ENCODE data around the gene HOXA5. TPM values are rescaled to one million over a fixed set of nuclear protein-coding genes. Genes with fewer than 3 reads are reported as not detected.

The HOXA5 gene
- total RNA-seq, 1 donor = 5.8 TPM

DNA sequence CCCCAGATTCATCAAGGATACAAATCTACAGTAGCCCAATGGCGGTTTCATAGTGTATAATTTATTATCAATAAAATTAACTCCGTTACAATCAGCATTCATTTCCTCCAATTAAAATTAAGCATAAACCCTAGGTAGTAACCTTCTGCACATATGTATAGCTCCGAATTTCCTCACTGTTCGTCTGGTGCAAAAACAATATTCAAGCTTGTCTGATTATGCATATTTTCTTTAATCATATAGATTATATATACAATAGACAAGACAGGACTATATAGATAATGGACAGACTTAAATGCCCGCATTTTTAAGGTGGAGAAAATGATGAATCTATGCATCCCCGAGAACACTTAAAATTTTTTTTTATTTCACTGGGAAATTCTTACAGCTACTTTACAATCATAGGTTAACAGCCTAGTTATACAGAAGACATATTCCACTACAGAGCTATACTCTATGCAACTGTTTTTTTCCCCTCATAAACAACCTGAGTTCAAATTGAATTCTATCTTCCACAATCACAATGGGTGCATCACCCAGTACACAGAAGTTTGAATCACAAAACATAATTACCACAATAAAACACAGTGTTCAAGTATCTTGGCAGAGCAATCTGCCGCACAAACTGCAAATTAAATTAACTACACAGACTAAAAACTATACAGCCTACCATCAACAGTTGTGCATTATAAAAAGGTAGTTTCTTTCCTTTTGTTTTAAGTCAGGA lies 19.2 kb upstream of the HOXA5 start:
- H3K79me2 ChIP-seq (ENCODE audit: insufficient read depth, low read length) = peaks cover 76% of the 10 kb centered on the region
- H2AFZ ChIP-seq (ENCODE audit: low read length) = no peak overlapping the region
- H3K27me3 ChIP-seq (ENCODE audit: insufficient read depth, low read length) = no peaks in the 10 kb centered on the region
- TF ChIP-seq, protein P1, sequence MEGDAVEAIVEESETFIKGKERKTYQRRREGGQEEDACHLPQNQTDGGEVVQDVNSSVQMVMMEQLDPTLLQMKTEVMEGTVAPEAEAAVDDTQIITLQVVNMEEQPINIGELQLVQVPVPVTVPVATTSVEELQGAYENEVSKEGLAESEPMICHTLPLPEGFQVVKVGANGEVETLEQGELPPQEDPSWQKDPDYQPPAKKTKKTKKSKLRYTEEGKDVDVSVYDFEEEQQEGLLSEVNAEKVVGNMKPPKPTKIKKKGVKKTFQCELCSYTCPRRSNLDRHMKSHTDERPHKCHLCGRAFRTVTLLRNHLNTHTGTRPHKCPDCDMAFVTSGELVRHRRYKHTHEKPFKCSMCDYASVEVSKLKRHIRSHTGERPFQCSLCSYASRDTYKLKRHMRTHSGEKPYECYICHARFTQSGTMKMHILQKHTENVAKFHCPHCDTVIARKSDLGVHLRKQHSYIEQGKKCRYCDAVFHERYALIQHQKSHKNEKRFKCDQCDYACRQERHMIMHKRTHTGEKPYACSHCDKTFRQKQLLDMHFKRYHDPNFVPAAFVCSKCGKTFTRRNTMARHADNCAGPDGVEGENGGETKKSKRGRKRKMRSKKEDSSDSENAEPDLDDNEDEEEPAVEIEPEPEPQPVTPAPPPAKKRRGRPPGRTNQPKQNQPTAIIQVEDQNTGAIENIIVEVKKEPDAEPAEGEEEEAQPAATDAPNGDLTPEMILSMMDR (IDR thresholded peaks at IDR 0.05; ENCODE audit: extremely low read depth, low read depth, low read length) = no peak
- H3K27ac ChIP-seq (ENCODE audit: low read depth, low read length) = peak overlapping the region; percentile 95
- peaks cover 13% of the 10 kb centered on the region for H3K36me3 ChIP-seq (ENCODE audit: insufficient read depth, low read length)
- peak overlapping the region; percentile 99 for H3K4me2 ChIP-seq (ENCODE audit: insufficient read depth, low read length)
- DNase-seq (ENCODE audit: insufficient read length, low spot score, missing footprints) = no peak
- H3K4me3 ChIP-seq (ENCODE audit: insufficient read depth, low read length) = peak overlapping the region; percentile 75
- no peaks in the 10 kb centered on the region for H3K9me3 ChIP-seq (ENCODE audit: low read depth, low read length)
- H3K4me1 ChIP-seq (ENCODE audit: insufficient read depth, low read length) = peaks cover 21% of the 10 kb centered on the region
- H4K20me1 ChIP-seq (ENCODE audit: insufficient read depth, low read length) = peaks cover 17% of the 10 kb centered on the region

DNA sequence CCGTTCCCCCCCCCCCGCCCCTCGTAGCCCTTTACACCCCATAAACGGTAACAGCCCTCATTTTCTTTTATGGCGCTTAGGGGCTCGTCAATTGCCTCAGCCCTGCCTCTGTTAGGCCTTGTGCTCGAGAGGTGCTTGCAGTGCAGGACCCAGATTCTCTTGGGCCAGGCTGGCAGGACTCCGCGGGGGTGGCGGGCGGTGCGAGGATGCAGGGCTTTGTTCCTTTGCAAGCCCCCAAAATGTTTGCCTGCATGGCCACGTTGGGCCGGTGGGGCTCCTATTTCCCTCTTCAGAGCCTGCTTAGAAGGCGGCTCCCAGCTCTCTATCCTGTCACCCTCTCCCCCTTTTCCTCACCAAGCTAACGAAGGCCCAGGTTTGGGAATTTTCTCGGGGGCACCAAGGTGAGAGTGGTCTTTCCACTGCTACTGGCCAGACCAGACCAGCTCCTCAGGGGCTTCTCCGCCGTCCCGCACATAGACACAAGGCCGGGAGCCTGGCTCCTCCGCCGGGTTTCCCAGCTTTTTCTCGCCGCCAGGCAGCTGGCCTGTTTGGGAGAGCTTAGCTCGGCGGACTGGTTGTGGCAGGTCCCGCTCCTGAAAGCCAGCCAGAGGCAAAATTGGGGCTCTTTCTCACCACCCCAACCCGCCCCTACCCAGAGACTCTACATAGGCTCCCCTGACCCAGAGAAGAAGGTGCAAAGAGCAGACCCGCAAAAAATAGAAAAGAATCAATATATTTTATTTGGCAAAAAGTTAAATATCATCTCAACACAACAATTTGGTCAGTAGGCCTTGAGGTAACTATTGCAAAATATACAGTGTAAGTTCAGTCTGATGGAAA lies 18.5 kb upstream of the HOXA5 start:
- Histone ChIP-seq H3K4me1 (ENCODE audit: insufficient read depth, low read length) (peaks cover 13% of the 10 kb centered on the region), H3K79me2 (ENCODE audit: insufficient read depth, low read length) (peaks cover 68% of the 10 kb centered on the region), H2AFZ (ENCODE audit: low read length) (no peak overlapping the region), H4K20me1 (ENCODE audit: insufficient read depth, low read length) (peaks cover 17% of the 10 kb centered on the region), H3K4me3 (ENCODE audit: insufficient read depth, low read length) (peak overlapping the region; percentile 75), H3K27me3 (ENCODE audit: insufficient read depth, low read length) (no peaks in the 10 kb centered on the region), H3K9me3 (ENCODE audit: low read depth, low read length) (no peaks in the 10 kb centered on the region), H3K27ac (ENCODE audit: low read depth, low read length) (peak overlapping the region; percentile 95), H3K36me3 (ENCODE audit: insufficient read depth, low read length) (peaks cover 12% of the 10 kb centered on the region), H3K4me2 (ENCODE audit: insufficient read depth, low read length) (peak overlapping the region; percentile 99)
- DNase-seq (ENCODE audit: insufficient read length, low spot score, missing footprints) = peak; percentile 84
- TF ChIP-seq, protein P1 (IDR thresholded peaks at IDR 0.05; ENCODE audit: extremely low read depth, low read depth, low read length) = no peak

DNA sequence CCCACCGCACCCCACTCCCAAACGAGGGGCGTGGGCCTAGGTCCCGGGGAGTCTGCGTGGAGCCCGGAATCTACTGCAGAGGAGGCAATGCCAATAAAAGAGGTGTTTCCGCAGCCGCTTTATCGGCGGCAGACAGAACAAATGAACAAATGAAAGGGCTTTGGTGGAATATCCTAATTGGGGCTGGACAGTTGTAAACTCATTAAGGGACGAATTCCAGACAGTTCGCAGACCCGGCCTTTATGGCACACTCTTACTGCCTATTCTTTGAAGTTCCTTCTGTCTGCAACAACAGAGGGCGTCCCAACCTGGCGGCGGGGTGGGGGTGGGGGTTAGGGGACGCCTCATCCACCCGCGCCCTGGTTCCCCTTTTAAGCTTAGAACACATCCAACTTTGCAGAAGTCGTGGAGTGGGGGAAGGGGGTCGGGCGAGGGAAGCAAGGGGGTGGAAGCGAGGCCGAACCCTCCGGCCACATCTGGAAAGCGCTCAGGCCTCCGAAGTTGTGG lies 17.8 kb upstream of the HOXA5 start:
- peak overlapping the region; percentile 75 for H3K4me3 ChIP-seq (ENCODE audit: insufficient read depth, low read length)
- DNase-seq (ENCODE audit: insufficient read length, low spot score, missing footprints) = no peak
- H3K27me3 ChIP-seq (ENCODE audit: insufficient read depth, low read length) = no peaks in the 10 kb centered on the region
- peaks cover 61% of the 10 kb centered on the region for H3K79me2 ChIP-seq (ENCODE audit: insufficient read depth, low read length)
- peaks cover 8% of the 10 kb centered on the region for H3K4me1 ChIP-seq (ENCODE audit: insufficient read depth, low read length)
- no peaks in the 10 kb centered on the region for H3K9me3 ChIP-seq (ENCODE audit: low read depth, low read length)
- H3K36me3 ChIP-seq (ENCODE audit: insufficient read depth, low read length) = peaks cover 12% of the 10 kb centered on the region
- H4K20me1 ChIP-seq (ENCODE audit: insufficient read depth, low read length) = peaks cover 17% of the 10 kb centered on the region
- peak overlapping the region; percentile 99 for H3K4me2 ChIP-seq (ENCODE audit: insufficient read depth, low read length)
- peak overlapping the region; percentile 61 for H3K27ac ChIP-seq (ENCODE audit: low read depth, low read length)
- peak overlapping the region; percentile 81 for H2AFZ ChIP-seq (ENCODE audit: low read length)
- TF ChIP-seq, protein P1 (IDR thresholded peaks at IDR 0.05; ENCODE audit: extremely low read depth, low read depth, low read length) = peak; percentile 4

All from osteoblast (primary cell).